HG02798 (cell line): ENCODE results near the gene CACNA2D4.

Experiments used
- ATAC-seq: cut with Tn5 transposase; IDR thresholded peaks from one replicate; pipeline ENCODE4 v1.9.1; 2021; ENCODE audit warnings: mild to moderate bottlenecking; ENCODE audit not compliant: unreplicated experiment, poor library complexity

CACNA2D4 gene

DNA sequence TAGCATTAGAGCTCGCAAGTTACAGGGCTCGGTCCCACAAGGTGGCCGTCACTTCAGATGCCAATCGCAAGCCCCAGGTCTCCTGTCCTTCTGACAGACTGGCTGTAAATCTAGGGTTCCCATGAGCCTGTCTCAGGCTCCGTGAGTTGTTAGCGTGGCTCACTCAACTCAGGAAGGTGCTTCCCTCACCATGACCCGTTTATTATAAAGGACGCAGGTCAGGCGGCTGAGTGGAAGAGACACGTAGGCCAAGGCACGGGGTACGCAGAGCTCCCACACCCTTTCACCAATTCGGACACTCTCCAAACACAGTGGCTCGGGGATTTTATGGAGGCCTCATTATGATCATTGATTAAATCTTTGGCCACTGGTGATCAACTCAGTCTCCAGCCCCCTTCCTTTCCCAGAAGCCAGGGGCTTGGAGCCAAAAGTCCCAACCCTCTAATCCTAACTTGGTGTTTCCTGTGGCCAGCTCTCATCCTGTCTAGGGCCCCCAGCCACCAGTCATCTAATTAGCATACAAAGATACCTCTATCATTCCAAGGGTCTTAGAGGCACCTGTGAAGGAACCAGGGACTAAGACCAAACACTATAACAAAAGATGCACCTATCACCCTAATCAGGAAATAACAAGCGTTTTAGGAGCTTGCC lies 123.9 kb downstream of the CACNA2D4 start:
- ATAC-seq = no peak

DNA sequence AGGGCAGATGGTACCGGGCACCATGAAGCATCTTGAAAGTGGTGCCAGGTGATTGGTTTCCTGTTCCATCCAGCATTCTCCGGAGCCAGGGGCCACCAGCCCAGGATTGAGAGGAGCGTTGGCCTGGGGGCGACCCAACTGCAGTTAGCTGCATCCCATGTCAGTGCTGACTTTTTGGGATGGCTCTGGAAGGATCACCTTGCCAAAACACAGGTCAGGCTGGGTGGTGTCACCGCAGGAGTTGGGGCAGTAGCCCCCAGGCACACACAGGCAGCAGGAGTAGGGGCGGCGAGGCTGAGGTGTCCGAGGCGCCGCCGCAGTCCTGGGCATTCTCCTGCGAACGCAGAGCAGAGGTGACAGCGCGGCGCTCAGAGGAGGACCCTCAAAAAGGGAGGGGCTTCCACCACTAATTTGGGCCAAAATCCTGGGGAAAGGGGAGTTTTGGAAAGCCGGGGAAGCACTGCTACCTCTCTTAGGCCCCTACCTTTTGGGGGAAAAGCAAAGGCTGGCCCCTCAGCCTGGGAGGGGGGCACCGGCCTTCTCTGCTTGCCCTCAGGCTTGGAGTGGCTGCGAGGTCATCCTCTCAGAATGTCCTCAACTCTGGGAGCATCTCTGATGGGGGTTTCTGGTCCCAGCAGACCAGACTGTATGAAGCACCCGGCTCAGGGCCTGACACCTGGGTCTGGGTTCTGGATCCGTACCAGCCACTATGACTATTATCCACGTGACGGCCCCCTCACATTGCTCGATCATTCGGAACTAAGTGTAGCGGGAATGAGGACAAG lies 124.8 kb downstream of the CACNA2D4 start:
- no peak for ATAC-seq

DNA sequence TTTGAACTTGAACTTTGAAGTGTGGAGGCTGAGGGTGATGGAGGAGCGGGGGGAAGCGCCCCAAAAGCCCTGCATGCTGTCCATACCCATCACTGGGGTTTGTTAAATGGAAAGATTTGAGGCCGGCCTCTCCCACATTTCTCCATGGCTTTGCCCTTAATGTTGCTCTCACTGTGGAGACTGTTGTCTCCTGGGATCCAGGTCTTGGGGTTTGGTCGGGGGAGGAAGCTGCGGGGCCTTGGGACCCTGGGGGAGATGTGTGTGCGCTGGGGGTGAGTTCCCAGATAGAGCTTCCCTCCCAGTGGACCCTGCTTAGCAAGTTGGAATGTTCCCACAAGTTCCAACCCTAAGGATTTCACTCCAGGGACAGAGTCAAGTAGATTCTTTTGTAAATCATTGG lies 126.0 kb downstream of the CACNA2D4 start:
- no peak for ATAC-seq

DNA sequence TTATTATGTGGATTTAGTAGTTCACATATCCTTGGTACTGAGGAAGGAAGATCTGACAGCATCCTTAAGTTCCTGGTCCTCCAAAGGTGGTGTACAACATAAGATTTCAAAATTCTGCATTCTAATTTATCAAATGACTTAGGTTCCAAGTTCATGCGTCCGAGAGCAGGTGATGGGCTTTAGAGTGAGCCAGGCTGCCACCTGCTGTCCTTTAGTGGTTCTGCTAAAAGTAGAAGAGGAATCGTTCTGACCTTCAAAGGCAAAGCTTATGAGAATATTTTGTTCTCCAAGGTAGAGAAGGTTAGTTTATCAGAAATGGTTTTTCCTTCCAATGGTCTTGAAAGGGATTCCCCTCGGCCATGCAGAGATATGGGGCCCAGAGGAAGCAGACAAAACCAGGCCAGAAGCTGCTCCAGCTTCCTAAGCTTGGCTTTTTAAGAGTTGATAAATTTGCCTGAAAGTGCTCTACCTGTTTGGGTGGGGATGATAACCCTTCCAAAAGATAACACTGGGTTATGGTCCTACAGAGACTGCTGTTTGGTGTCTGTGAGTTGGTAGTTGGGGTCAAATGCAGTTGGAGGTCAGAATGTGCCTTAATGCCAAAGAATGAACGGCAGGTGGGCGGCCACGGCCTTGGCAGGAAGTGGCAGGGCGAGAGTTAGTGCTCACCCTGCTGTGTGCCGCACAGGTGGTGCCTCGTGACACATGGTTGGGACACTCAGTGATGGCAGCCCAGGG lies 127.2 kb downstream of the CACNA2D4 start:
- ATAC-seq = no peak

DNA sequence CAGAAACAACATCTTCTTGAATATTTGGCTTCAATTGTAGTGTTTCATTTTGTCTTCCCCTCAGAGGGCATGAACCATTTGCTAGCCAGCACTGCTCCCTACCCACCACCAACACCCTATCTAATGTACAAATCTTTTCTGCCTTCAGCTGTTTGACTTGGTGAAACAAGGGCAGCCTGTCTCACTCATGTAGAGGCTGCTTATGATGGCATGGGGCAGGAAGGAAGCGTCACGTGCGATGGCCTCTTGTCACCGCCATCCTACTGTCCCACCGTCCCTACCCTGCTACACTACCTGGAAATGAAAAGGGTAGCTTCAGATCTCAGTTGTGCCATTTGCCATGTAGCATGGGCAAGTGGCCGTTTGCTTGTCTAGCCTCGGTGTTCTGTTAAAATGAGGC lies 128.0 kb downstream of the CACNA2D4 start:
- no peak for ATAC-seq

DNA sequence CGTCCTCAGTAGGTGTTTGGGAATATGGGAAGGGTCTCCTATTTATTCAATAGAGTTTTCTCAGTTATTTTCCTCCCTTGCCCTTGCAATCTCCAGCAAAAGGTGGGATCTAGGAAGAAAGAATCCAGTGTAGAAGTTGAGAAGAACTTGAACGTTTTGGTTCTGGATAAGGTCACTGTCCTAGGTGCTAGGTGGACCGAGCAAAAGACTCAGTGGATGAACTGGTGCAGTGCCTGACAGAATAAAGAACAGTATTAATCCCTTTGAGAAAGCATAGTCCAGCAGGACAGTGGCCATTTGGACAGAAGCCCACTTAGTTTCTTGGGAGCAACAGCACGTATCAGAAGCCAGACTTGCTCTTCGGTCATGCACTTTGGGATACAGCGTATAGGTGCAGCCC lies 130.7 kb downstream of the CACNA2D4 start:
- no peak for ATAC-seq

DNA sequence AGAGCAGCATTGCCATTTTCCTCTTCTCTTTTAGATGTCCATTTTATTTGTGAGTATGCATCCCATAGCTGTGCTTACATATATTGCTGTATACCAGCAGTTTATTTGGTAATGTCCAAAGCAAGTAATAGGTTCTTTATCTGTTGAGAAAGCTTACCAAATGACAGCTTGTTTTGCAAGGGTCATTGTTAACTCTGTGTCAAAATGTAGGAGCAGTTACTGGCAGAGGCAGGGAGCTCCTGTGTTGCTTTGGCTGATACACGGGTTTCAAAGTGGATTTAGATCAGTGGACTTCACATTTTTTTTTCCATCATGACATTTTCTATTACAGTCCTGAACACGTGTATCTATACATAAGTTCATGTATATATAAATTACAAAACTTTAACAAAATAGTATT lies 136.2 kb downstream of the CACNA2D4 start:
- ATAC-seq = no peak

DNA sequence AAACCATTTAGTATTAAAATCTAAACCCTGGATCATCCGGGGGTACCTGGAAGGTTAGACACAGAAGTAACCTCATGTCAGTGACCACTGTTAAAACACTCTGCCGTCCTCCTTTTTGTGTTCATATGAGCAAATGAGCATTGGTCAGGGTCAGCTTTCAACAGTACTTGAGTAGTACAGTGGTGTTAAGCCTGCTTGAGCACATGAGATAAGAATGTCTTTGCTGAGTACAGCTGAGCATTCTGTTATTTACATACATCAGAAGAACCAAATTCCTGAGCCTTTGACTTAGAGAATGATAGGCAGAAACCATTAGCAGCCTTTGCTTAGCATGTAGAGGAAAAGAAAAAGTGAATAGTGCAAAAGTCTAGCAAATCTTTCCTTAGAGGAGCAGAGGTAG lies 136.7 kb downstream of the CACNA2D4 start:
- no peak for ATAC-seq

DNA sequence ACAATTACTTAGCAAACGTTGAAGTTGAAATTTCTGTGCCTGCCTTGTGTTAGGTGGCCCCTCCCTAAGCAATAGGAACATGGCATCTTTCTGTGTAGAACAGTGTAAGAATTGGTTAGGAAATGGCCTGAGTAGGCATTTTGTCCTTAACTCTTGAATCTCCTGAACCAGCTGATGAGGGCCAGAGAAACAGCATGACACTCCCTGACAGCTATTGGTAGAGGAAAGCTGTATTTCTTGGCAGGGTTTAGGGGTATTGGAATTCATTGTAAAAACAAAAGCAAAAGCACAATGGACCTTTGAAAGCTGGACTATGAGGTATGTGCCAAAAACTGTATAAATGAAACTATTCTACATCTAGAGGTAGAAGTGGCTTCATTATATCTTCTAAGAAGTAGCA lies 138.7 kb downstream of the CACNA2D4 start:
- ATAC-seq = no peak

DNA sequence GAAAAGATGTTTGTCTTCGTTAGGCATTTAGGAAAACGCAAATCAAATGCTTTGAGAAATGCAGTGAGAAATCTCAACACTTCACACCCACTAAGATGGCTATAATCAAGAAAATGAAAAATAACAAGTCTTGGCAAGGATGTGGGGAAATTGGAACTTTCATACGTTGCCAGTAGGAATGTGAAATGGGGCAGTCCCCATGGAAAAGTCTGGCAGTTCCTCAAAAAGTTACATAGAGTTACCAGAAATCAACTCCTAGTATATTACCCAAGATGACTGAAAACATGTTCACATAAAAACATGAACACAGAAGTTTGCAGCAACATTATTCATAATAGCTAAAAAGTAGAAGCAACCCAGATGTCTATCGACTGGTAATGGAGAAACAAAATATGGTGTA lies 139.5 kb downstream of the CACNA2D4 start:
- no peak for ATAC-seq

DNA sequence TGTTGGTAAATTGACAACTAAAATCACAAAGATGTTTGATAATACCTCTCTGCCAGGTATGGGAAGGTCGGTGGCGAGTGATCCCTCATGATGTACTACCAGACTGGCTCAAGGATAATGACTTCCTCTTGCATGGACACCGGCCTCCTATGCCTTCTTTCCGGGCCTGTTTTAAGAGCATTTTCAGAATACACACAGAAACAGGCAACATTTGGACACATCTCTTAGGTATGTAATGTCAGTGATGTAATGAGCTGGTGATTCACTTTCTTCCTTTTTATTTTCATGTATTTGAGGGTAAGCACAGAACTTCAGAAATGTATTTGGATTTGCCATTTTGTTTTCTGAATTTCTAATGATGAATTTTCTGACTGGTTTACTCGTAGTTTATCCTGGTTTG lies 140.7 kb downstream of the CACNA2D4 start:
- no peak for ATAC-seq

DNA sequence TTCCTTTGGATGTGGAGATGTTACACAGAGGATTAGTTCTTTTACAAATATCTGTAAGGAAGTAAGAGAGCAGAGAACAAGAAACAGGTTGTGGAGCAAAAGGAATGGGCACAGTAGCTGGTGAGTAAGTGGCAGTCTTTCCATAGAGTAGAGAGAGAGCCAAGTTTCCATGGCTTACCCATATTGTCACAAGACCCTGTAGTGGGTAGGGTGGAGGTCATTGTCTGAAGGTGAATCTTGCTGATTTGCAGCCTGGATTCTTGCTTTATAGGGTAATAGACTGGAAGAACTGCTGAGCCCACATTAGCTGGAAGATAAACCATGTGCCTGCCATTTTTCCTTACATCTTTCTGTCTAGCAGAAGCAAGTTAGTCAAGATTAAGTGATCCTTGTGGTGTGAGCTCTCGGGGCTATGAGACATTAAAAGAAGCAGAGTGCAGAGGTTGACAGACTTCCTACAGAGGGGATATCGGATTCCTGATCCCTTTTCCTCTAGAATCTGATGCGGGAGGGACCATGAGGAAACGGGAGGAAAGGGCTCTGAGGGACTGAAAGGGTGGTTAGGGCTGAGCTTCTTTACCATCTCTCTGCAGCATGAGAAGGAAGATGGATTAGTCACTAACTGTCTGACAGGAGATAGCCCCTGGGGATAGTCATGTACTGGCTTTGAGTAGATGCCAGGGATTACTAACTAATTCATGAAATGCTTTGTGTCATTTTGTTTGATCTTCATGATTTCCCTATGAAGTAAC lies 142.1 kb downstream of the CACNA2D4 start:
- no peak for ATAC-seq

DNA sequence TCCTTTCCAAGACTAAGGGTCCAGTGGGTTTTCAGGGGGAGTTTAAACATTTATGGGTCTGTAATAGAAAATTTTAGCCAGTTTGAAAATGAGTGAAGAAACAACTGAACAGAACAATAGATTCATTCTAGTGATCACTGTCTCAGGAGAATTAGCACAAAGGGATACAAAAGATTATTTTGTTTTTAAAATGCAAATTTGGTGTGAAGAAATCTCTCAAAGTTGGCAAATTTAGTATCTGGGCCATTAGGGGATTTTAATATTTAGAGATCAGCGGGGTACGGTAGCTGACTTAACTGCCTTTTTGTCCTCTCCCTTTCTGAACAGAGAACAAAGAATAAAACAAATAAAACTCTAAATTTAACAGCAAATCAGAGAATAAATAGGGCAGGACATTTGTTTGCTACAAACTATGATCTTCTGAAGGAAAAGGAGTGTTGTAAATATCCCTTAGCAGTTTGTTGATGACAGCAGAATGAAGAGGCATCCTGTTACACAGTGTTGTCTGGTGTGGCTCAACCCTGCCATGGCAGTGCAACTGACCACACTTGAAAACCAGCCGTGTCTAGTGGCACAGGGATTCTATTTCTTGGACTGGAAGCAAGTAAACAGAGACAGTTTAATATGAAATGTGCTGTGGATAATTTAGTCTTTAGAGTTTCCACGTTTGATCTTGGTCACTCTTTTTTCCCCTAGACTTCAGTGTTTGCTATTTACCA lies 144.4 kb downstream of the CACNA2D4 start:
- ATAC-seq = no peak

DNA sequence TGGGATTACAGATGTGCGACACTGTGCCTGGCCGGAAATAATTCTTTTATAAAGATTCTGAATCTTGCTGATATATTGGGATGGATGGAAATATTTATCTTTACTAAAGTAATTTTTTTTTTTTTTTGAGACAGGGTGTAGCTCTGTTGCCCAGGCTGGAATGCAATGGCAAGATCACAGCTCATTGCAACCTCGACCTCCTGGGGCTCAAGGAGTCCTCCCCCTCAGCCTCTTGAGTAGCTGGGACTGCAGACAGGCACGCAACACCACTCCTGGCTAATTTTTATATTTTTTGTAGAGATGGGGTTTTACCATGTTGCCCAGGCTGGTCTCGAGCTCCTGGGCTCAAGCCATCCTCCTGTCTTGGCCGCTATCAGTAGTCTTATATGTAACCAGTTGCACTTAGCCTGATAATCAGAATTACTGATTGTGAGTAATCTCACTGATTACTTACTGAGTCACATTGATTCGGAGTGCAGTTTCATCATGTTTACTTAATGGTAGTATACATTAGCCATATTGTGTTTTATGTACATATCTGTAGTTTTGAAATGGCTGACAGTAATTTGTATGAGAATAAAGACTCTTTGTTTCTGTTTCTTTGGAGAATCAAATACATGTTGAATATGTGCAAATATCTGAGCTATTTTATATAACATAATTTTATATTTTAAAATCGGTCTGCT lies 148.5 kb downstream of the CACNA2D4 start:
- ATAC-seq = no peak

DNA sequence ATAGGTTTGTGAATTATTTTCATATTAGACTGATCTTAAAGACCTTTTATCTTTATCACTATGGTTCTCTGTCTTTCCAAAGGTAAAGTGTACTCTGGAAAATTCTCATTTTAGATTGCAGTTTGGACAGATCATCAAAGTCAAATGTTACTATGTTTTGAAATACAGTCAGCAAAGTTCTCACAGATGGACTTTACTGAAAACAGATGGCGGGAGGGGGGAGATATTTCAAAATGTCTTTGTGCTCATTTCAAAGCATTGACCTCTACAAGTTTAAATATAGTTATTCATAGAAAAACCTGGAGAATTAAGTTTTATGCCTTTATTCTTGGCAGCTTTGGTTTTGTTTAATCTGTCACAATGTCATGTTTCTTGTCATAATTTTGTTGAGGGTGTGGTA lies 149.8 kb downstream of the CACNA2D4 start:
- ATAC-seq = no peak

DNA sequence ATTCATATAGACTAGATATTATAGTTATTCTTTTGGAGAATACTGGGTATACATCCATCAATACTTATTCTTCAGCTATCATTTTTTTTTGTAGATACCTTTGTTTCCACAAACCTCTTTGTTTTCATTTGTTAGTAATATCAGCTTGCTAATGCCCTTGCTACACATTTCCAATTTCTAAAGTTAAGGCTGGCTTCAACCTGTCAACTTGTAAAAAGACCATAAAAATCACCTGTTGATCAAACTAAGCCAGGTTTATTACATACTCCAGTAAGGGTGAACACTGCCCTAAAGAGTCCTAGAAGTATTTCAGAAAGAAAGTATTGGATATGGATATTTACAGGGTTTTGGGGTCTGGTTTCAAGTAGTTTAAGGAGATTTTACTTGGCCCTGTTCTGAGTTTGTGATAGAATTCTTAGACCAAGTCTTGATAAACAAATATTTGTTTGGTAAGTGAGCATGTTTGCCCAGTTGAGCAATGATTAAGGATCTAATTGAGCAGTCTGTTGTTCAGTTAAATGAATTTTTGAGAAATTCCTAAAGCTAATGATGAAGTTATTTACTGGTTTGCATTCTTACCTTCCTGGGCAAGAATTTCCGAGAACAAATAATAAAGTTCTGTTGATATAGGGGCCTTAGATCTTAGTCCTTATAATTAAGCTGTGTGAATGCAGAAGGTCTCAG lies 150.9 kb downstream of the CACNA2D4 start:
- ATAC-seq = no peak

DNA sequence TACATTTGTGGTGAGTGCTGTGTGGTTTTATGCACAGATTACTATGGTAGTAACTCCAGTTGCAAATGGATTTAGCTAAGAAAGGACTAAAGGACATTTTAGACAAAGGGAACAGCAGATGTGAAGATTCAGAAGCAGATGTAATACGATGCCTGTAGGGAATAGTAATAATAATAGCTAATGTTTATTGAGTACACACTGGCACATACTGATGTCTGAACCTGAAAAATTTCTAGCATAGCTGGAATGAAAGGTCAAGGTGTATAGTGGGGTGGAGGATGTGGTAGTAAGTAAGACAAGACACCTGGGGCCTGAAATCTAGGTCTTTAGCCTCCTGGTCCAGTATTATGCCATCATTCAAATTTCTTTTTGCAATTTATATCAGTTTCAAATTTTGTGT lies 152.3 kb downstream of the CACNA2D4 start:
- no peak for ATAC-seq

DNA sequence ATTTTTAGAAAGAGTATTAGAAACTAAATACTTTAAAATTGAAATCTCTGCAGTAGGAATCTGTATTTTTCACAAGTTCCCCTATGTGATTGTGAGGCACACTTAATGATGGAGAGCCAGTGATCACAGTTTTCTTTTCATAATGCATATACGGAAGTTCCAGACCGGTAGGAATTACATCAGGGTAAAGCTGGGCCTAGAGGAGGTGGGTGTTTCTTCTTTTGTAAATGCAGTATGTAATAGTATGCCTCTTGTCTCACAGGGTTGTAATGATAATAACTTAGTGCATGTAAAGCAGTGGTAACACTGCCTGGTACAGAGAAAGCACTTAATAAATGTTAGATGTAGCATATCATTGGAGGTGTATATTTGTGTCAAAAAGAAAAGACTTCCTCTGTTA lies 155.3 kb downstream of the CACNA2D4 start:
- ATAC-seq = no peak

DNA sequence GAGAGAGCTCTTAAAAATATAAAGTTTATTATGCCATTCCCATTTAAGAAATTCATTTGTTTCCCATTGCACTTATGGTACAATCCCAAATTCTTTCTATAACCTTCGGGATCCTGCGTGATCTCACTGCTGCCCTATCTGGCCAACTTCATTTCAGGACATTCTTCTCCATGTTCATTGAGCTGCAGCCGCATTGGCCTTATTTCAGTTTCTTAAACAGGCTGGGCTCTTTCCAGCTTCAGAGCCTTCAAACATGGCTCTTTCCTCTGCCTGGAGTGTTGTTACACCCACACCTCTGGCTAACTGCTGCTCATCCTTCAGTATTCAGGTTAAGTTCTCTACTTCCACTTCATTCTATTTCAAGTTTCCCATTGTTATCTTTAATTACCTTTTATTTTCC lies 156.6 kb downstream of the CACNA2D4 start:
- no peak for ATAC-seq
